Stimulated activated CD4-positive, alpha-beta T cell treated with anti-CD3 and anti-CD28 coated beads, Interleukin-1b, Interleukin-23, amount 100 ng/mL, for 1 hour (primary cell): ENCODE results near the gene TGFBR3L.

Source experiments
- DNase-seq, 2 donors: peaks; one replicate each; pipeline ENCODE4 v3.0.0-alpha.2; 2020; ENCODE audit warnings: low read depth in 2 of 2

The TGFBR3L gene

GRCh38 chr19:7904074-7905020, 10.3 kb upstream of the TGFBR3L start:
- DNase-seq, result no peak

DNA sequence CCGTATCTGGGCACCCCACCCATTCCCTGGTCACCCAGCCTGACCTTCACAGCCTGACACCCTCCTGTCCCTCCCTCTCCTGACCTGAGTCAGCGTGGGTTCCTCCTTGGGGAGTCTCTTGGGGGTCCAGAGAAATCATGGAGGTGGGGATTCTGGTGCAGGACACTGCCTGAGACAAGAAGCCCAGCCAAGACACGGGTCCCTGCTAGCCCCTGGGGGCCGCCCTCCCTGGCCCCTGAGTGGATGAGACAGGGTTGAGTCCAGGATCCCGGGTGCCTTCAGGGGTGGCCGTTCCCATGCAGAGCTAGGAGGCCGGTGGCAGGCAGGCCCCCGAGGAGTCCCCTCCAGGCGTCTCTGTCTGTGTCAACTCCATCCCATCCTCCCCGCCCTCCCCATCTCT, 9.4 kb upstream of the TGFBR3L start:
- no peak for DNase-seq

GRCh38 chr19:7905859-7906258, 8.8 kb upstream of the TGFBR3L start:
- no peak for DNase-seq

GRCh38 chr19:7907122-7907521, 7.5 kb upstream of the TGFBR3L start:
- DNase-seq, result no peak

DNA sequence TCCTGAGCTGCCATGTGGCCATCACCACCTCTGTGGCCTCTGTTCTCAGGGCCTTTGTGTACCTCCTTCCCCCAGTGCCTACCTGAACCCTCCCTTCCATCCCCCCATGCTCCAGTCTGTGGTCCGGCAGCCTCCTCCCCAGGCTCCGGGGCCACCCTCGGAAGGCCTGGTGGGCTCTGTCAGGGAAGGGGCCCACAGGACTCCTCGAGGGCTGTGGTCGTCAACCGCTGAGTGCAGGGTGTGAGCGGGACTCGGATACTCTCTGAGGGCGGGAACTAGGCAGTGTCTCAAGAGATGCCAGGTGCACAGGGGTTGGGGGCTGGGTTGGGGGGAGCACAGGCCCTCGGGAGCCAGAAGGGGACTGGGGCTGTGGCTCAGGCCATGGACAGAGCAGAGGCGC, 7.1 kb upstream of the TGFBR3L start:
- no peak for DNase-seq

- DNase-seq, result no peak
Measured at GRCh38 chr19:7908078-7908699, 6.4 kb upstream of the TGFBR3L start.

DNA sequence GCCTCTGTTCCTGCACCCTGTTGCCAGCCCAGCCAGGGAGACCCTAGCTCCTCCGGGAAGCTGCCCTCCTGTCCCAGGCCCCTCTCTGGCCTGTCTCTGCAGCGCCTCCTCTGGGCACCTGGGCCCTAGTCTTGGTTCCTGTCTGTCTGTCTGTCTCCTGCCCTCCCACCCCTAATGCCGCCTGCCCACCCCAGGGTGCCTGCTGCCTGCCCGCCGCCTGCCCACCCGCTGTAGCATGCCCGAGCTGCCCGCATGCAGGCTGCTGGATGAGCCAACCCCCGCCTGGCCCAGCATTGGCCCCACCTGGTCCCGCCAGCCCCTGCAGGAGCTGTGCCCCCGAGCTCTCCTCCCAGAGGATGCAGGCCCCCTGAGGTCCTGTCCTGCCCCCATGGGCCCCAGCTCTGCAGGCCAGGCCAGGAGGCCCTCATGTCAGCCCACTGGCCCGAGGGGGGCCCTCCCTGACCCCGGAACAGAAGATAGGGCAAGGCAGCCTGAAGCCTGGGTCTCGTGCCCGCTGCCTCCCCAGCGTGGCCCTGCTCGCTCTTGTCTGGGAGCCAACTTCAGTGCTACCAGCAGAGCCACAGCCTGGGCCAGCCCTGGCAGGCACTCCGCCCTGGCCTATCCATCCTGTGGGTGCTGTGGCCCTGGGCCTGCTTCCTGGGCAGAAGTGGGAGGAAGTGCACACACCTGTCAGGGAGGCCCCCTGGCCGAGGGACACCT, 5.7 kb upstream of the TGFBR3L start:
- DNase-seq, result no peak

DNA sequence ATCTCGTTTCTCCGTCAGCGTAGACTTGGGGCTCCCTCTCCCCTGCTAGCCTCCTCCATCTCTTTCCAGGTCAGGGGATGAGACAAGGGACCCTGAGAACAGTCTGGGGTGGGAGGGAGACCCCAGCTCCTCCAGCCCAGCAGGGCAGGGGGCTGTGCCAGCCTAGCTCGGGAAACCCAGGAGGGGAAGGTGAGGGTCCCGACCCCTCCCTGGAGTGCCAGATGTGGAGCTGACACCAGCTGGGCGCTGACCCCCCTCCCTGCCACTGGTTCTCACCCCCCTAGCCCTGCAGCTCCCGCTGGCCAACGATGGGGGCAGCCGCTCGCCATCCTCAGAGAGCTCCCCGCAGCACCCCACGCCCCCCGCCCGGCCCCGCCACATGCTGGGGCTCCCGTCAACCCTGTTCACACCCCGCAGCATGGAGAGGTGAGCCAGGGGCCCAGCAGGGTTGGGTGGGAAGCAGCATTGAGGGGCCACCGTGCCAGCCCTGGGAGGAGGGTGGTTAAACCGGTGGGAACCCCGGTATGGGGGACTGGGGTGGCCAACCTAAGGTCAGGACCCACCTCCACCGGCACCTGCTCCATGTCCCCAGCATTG, 5.1 kb upstream of the TGFBR3L start:
- DNase-seq, result no peak

DNA sequence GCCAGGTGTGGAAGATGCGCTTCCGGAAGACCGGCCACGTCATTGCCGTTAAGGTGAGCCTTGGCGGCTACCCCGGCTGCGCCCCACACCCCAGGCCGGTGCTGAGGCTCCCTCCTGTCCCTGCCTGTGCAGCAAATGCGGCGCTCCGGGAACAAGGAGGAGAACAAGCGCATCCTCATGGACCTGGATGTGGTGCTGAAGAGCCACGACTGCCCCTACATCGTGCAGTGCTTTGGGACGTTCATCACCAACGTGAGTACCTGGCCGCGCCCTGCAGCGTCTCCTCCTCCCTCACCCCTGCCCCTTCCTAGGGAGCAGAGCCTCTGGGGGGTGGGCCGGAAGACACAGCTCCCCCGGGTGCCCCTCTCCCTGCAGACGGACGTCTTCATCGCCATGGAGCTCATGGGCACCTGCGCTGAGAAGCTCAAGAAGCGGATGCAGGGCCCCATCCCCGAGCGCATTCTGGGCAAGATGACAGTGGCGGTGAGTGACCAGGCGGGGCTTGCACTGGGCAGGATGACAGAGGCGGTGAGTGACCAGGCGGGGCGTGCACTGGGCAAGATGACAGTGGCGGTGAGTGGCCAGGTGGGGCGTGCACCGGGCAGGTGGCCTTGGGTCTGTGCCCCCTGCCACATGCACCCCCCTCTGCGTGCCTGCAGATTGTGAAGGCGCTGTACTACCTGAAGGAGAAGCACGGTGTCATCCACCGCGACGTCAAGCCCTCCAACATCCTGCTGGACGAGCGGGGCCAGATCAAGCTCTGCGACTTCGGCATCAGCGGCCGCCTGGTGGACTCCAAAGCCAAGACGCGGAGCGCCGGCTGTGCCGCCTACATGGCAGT, 4.1 kb upstream of the TGFBR3L start:
- DNase-seq, result no peak

DNA sequence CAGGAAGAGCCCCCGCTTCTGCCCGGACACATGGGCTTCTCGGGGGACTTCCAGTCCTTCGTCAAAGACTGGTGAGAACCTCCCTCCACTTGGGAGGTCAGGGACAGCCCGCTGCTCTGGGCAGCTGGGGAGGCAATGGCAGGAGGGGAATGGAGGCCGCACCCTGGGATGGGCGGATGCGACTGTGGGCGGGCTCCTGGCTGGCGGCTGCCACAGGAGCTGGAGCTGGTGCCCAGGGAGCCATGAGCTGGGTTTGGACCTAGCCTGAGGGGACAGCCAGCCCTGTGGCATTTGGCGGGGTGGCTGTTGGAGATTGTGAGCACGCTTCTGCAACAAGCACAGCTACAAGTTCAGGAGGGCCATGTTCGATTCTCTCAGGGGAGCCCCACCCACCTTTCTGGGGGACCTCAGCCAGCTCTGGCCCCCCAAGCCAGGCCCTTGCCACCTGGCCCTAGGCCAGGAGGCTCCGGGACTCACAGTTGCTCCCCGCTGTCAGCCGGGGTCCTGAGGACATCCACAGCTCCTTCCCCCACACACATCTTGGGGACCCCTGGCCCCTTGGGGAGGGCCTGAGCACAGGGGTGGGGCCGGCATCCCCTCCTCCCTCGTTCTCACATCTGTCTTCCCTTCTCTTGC, 3.0 kb upstream of the TGFBR3L start:
- DNase-seq, result no peak

DNA sequence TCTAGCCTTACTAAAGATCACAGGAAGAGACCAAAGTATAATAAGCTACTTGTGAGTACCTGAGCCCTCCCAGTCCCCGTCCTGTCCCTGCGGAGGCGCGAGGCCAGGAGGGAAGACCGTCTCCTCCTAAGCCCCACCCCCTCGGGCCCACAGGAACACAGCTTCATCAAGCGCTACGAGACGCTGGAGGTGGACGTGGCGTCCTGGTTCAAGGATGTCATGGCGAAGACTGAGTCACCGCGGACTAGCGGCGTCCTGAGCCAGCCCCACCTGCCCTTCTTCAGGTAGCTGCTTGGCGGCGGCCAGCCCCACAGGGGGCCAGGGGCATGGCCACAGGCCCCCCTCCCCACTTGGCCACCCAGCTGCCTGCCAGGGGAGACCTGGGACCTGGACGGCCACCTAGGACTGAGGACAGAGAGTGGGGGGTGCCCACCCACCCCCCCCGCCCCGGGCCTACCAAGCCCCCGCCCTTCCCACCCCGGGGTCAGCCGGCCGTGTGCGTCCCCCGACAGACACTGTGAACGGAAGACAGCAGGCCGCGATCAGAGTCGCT, 2.4 kb upstream of the TGFBR3L start:
- DNase-seq, result no peak

GRCh38 chr19:7912697-7913564, 1.7 kb upstream of the TGFBR3L start:
- no peak for DNase-seq

- no peak for DNase-seq
Measured at GRCh38 chr19:7913652-7914051, 978 bp upstream of the TGFBR3L start.

GRCh38 chr19:7914099-7914498, 531 bp upstream of the TGFBR3L start:
- no peak for DNase-seq

- no peak for DNase-seq
Measured at GRCh38 chr19:7915250-7916102, 846 bp downstream of the TGFBR3L start.

- DNase-seq, result no peak
Measured at GRCh38 chr19:7916103-7916954, 1.7 kb downstream of the TGFBR3L start.

DNA sequence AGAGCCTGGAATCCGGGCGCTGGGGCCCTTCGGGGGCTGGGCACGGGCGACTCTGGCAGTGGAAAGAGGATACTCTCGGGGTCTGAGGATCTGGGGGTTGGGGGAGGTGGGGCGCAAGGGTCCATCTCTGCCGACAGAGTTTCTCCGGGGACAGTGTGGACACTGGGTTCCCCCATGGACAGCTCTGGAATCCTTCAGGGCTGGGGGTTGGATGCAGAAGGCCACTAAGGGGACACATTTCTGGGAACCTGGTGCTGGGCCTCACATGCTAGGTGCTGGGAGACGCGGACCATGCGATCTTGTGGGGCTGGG, 2.3 kb downstream of the TGFBR3L start:
- DNase-seq, result no peak
